ENCODE measurements around the gene ARHGEF19.

DNA sequence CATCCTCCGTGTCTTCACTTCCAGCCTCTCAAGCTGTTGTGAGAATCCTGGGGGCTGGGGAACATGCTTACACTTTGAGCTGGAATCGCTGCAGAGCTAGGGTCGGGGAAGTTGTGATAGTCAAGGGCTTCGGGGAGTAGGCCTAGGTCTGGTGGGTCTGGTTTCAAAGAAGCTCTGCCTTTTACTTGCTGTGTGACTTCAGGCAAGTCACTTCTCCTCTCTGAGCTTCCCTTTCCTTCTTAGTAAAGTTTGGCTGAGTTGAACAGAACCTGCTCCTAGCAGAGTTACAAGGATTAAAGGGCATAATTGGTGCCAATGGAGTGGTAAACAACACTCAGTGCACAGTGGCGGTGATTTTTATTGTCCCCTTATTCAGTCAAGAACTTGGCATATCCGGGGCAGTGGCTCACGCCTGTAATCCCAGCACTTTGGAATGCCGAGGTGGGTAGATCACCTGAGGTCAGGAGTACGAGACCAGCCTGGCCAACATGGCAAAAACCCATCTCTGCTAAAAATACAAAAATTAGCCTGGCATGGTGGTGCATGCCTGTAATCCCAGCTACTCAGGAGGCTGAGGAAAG, 25.7 kb downstream of the ARHGEF19 start:
- TF ChIP-seq GATA2 (IDR thresholded peaks at IDR 0.05; ENCODE audit: low read depth, low read length) (no peak), GATA3 (IDR thresholded peaks at IDR 0.05; ENCODE audit: low read depth, low read length) (no peak)

Data from SH-SY5Y (cell line).